Keratinocyte (primary cell): Measurements from ENCODE around the gene PPIC. TPM values are rescaled to one million over a fixed set of nuclear protein-coding genes. Genes with fewer than 3 reads are reported as not detected.

Source experiments
- DNase-seq: peaks from one replicate; pipeline ENCODE4 v3.0.0-alpha.2; 2011; ENCODE audit warnings: low read depth, missing footprints, low spot score
- FAIRE-seq: peaks from 2 replicates; lab custom pipeline; 2011; peaks lifted over from hg19 to GRCh38; lab: Jason Lieb, UNC
- H2AFZ ChIP-seq: 2 replicates; pipeline ENCODE4 v1.6.0; 2012; ENCODE audit warnings: low read length, control low read depth, inconsistent platforms; ENCODE audit not compliant: control insufficient read depth
- H3K27ac ChIP-seq: 2 replicates; pipeline ENCODE4 v1.5.1; 2011; ENCODE audit warnings: low read length; ENCODE audit not compliant: control insufficient read depth, insufficient read depth
- H3K27me3 ChIP-seq: 3 replicates; pipeline ENCODE4 v1.6.0; 2011; ENCODE audit warnings: low read length; ENCODE audit not compliant: control insufficient read depth, insufficient read depth; ENCODE audit errors: extremely low read depth
- H3K36me3 ChIP-seq, 2 experiments: 2 replicates in 1 of 2; 3 replicates in 1 of 2; pipeline ENCODE4 v1.5.1; 2011; ENCODE audit warnings: low read length in 2 of 2, mild to moderate bottlenecking in 1 of 2; ENCODE audit not compliant: control insufficient read depth in 2 of 2, insufficient read depth in 2 of 2; ENCODE audit errors: extremely low read depth in 1 of 2
- H3K4me1 ChIP-seq: 3 replicates; pipeline ENCODE4 v1.5.1; 2011; ENCODE audit warnings: low read length; ENCODE audit not compliant: control insufficient read depth, insufficient read depth; ENCODE audit errors: extremely low read depth
- H3K4me2 ChIP-seq: 3 replicates; pipeline ENCODE4 v1.6.0; 2011; ENCODE audit warnings: low read depth, low read length; ENCODE audit not compliant: control insufficient read depth, insufficient read depth; ENCODE audit errors: extremely low read depth
- H3K4me3 ChIP-seq, 3 experiments: fragments of 200-600 bp in 1 of 3; sonication (generic) in 1 of 3; 2 replicates in 2 of 3; 3 replicates in 1 of 3; pipeline ENCODE4 v1.5.1; 2011 to 2016; ENCODE audit warnings: low read length in 3 of 3, mild to moderate bottlenecking in 3 of 3, control low read depth in 2 of 3, inconsistent platforms in 1 of 3, low read depth in 1 of 3, mixed read lengths in 1 of 3, mixed run types in 1 of 3, moderate library complexity in 1 of 3; ENCODE audit not compliant: control insufficient read depth in 2 of 3, insufficient read depth in 2 of 3; ENCODE audit errors: extremely low read depth in 1 of 3
- H3K79me2 ChIP-seq: 2 replicates; pipeline ENCODE4 v1.6.0; 2012; ENCODE audit warnings: low read length; ENCODE audit not compliant: control insufficient read depth, insufficient read depth
- H3K9ac ChIP-seq: 3 replicates; pipeline ENCODE4 v1.6.0; 2011; ENCODE audit warnings: low read length; ENCODE audit not compliant: control insufficient read depth, insufficient read depth; ENCODE audit errors: extremely low read depth
- H3K9me1 ChIP-seq: 3 replicates; pipeline ENCODE4 v1.6.0; 2011; ENCODE audit warnings: low read length; ENCODE audit not compliant: control insufficient read depth, insufficient read depth; ENCODE audit errors: extremely low read depth
- H3K9me3 ChIP-seq: 2 replicates; pipeline ENCODE4 v1.5.1; 2012; ENCODE audit warnings: low read depth, low read length; ENCODE audit not compliant: control insufficient read depth
- H4K20me1 ChIP-seq: 3 replicates; pipeline ENCODE4 v1.6.0; 2011; ENCODE audit warnings: low read length; ENCODE audit not compliant: control insufficient read depth, insufficient read depth; ENCODE audit errors: extremely low read depth
- EZH2 ChIP-seq: IDR thresholded peaks from one replicate; pipeline ENCODE4 v1.6.1; 2012; ENCODE audit warnings: inconsistent platforms, mild to moderate bottlenecking, low read length, moderate library complexity
- dilution Hi-C: fragments of 300-500 bp; cut with MboI; formaldehyde crosslinking; loops from one replicate; pipeline ENCODE4 v1.7.0; 2020; ENCODE audit warnings: low sequenced_read_pairs; ENCODE audit not compliant: extremely low pct_ligation_motif_present
- polyA plus RNA-seq, 5 experiments: library from polyadenylated mRNA; depleted of rRNA in 3 of 5; stranded (reverse) in 3 of 5; stranded (forward) in 1 of 5; unstranded in 1 of 5; fragments of >200 nt; gene quantifications; 1 replicate in 1 of 5; 2 replicates in 3 of 5; 3 replicates in 1 of 5; pipeline versions ENCODE4 v1.2.1 to v1.2.3, GENCODE V29; 2011 to 2012; ENCODE audit warnings: missing spikeins in 2 of 5, low read depth in 1 of 5, low replicate concordance in 1 of 5
- TF ChIP-seq, protein P1 (sequence below), 3 experiments: IDR thresholded peaks in 1 of 3; conservative IDR thresholded peaks in 1 of 3; optimal IDR thresholded peaks in 1 of 3; 2 replicates in 2 of 3; 3 replicates in 1 of 3; pipeline versions ENCODE3 to v1.5.1; 2011; ENCODE audit warnings: low read length in 3 of 3, mild to moderate bottlenecking in 3 of 3, moderate library complexity in 2 of 3, control low read depth in 1 of 3, inconsistent platforms in 1 of 3; ENCODE audit not compliant: insufficient read depth in 2 of 3; ENCODE audit errors: extremely low read depth in 1 of 3

The PPIC gene
- polyA plus RNA-seq, 1 donor (not counting 4 experiments of a cell fraction or from before 2014, with no cell fraction given), result 26.5 TPM

DNA sequence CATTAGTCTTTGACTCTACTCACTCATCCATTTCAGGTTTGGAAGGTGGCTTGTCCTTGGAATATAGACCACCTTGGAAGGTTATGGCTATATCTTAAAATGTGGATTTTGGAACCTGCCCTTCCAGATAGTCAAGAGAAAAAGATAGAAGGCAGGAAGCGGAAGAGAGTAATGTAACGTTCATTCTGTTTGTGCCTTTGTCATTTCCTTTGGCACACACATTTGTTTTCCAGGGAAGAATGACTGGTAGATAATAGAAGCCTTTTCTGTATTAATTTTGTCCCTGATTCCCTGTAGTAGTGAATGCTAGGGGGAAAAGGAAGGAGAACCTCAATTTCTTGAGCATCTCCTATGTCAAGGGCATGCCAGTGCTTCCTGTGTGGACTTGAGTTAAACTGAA is 54.7 kb downstream of the PPIC start:
- Histone ChIP-seq H3K36me3 (peaks cover 0 to 6% of the 10 kb centered on the region in 2 experiments), H3K4me2 (no peak overlapping the region), H3K27me3 (no peaks in the 10 kb centered on the region), H3K79me2 (no peaks in the 10 kb centered on the region), H3K4me1 (no peaks in the 10 kb centered on the region), H3K4me3 (no peak overlapping the region), H3K9me1 (no peaks in the 10 kb centered on the region), H3K27ac (no peak overlapping the region), H2AFZ (no peak overlapping the region), H4K20me1 (no peaks in the 10 kb centered on the region), H3K9ac (no peak overlapping the region), H3K9me3 (no peaks in the 10 kb centered on the region)
- DNase-seq (no peak), FAIRE-seq (no peak)
- dilution Hi-C loops, result no loop called here
- no peak for TF ChIP-seq EZH2
- TF ChIP-seq, protein P1, sequence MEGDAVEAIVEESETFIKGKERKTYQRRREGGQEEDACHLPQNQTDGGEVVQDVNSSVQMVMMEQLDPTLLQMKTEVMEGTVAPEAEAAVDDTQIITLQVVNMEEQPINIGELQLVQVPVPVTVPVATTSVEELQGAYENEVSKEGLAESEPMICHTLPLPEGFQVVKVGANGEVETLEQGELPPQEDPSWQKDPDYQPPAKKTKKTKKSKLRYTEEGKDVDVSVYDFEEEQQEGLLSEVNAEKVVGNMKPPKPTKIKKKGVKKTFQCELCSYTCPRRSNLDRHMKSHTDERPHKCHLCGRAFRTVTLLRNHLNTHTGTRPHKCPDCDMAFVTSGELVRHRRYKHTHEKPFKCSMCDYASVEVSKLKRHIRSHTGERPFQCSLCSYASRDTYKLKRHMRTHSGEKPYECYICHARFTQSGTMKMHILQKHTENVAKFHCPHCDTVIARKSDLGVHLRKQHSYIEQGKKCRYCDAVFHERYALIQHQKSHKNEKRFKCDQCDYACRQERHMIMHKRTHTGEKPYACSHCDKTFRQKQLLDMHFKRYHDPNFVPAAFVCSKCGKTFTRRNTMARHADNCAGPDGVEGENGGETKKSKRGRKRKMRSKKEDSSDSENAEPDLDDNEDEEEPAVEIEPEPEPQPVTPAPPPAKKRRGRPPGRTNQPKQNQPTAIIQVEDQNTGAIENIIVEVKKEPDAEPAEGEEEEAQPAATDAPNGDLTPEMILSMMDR (optimal IDR thresholded peaks at IDR 0.05 in 1 of 3, IDR thresholded peaks at IDR 0.05 in 1 of 3, conservative IDR thresholded peaks at IDR 0.05 in 1 of 3; ENCODE audit: extremely low read depth in 1 of 3, insufficient read depth in 2 of 3, low read length in 3 of 3), result no peak

DNA sequence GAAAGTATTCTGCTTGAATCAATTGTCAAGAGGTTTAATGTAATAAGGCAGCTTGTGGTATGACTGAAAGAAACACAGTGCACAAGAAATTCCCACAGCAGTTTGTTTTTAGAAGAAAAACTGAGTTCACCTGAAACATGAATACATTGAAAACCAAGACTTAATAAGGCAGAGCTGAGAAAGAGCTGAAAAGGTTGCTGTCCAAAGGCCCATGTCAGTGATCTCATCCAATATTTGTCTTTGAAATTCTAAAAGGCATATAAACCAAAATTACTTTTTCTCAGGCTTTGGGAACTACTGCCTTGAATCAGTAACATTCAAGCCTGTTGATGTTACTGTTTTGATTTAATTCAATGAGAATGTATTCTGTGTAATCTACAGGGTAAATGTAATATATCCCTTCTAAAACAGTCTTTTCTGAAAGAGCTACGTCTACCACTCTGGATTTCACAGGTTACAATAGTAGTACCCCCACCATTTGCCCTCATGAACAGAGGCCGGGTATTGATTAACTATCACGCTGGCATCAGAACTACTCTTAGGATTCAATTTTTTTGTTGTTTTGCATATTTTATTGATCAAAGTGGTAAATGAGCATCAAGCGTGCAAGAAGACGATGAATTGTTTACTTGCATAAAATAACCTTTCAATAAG is 57.8 kb downstream of the PPIC start:
- H2AFZ ChIP-seq, result no peak overlapping the region
- no peaks in the 10 kb centered on the region for H3K79me2 ChIP-seq
- dilution Hi-C loops, result no loop called here
- no peak overlapping the region for H3K27ac ChIP-seq
- no peaks in the 10 kb centered on the region for H3K4me1 ChIP-seq
- no peak overlapping the region for H3K4me3 ChIP-seq
- no peaks in the 10 kb centered on the region for H3K9me1 ChIP-seq
- H3K9ac ChIP-seq, result no peak overlapping the region
- H3K9me3 ChIP-seq, result no peaks in the 10 kb centered on the region
- FAIRE-seq (no peak), DNase-seq (no peak)
- no peaks in the 10 kb centered on the region for H3K36me3 ChIP-seq
- H4K20me1 ChIP-seq, result no peaks in the 10 kb centered on the region
- TF ChIP-seq, protein P1 (optimal IDR thresholded peaks at IDR 0.05 in 1 of 3, IDR thresholded peaks at IDR 0.05 in 1 of 3, conservative IDR thresholded peaks at IDR 0.05 in 1 of 3; ENCODE audit: extremely low read depth in 1 of 3, insufficient read depth in 2 of 3, low read length in 3 of 3), result no peak
- TF ChIP-seq EZH2, result no peak
- no peaks in the 10 kb centered on the region for H3K27me3 ChIP-seq
- H3K4me2 ChIP-seq, result no peak overlapping the region
